ENCODE data around the gene MGAM2. TPM values are rescaled to one million over a fixed set of nuclear protein-coding genes. Genes with fewer than 3 reads are reported as not detected.
A peak's percentile ranks its signal among the peaks of the same experiment; 100 is the strongest.

MGAM2 gene
- total and polyA plus RNA-seq, 2 of the 4 experiments (the other 2 are of a cell fraction), result not detected

GRCh38 chr7:142085428-142085827 lies 26.1 kb upstream of the MGAM2 start:
- no peaks in the 10 kb centered on the region for H3K9me1 ChIP-seq (ENCODE audit: insufficient read depth, low read length)
- TF ChIP-seq MAFK (IDR thresholded peaks at IDR 0.05; ENCODE audit: low read depth, low read length) (peak; percentile 39; the same call in 1 of the 2 replicates), RCOR1 (IDR thresholded peaks at IDR 0.05; ENCODE audit: insufficient replicate concordance, low read length) (no peak)
- no peak overlapping the region for H3K14ac ChIP-seq (replicated peaks; ENCODE audit: low read depth, low read length)
- no peak overlapping the region for H3K9ac ChIP-seq (ENCODE audit: low read depth, low read length)
- H3K4me1 ChIP-seq (ENCODE audit: control insufficient read depth, insufficient read depth, low read length), result no peaks in the 10 kb centered on the region
- H3K18ac ChIP-seq (ENCODE audit: low read depth, low read length), result no peak overlapping the region
- no peak overlapping the region for H3K4me3 ChIP-seq (ENCODE audit: insufficient read depth, low read depth, low read length)
- H3K23ac ChIP-seq (ENCODE audit: low read depth, low read length), result no peak overlapping the region
- H3K4ac ChIP-seq (ENCODE audit: low read depth, low read length), result no peak overlapping the region
- H3K4me2 ChIP-seq (ENCODE audit: low read depth, low read length), result no peak overlapping the region
- intact Hi-C loops (cut with micrococcal nuclease) (loop anchor here (1.0 kb wide), 1 partner anchor 25 kb away; no protein-coding TSS in a partner anchor), in situ Hi-C loops (cut with MboI; ENCODE audit: low sequenced_read_pairs) (no loop called here), dilution Hi-C loops (cut with HindIII; ENCODE audit: low sequenced_read_pairs, unreplicated experiment) (no loop called here)
- H4K91ac ChIP-seq (ENCODE audit: insufficient read depth, low read depth, low read length), result no peak overlapping the region
- no TSS peak for BruUV-seq (replicated peaks)
- no peak overlapping the region for H2AFZ ChIP-seq (replicated peaks; ENCODE audit: low read length, poor library complexity)
- H3K9me3 ChIP-seq (ENCODE audit: control insufficient read depth, insufficient read depth, low read length), result peaks cover 4% of the 10 kb centered on the region; the same call in 1 of the 2 replicates
- no CpG with 5 or more reads among the region's 4 CpGs for WGBS, 2 experiments (ENCODE audit: extremely low coverage in 2 of 2, insufficient read length in 1 of 2)
- no peak overlapping the region for H4K8ac ChIP-seq (ENCODE audit: low read depth in 2 of 2, low read length in 2 of 2)
- no peak overlapping the region for H2BK5ac ChIP-seq (ENCODE audit: low read depth, low read length, poor library complexity, severe bottlenecking)
- POLR2A ChIA-PET (ENCODE audit: unreplicated experiment), result no interaction called here
- no peak overlapping the region for H2AK5ac ChIP-seq (ENCODE audit: low read depth, low read length)
- H2BK20ac ChIP-seq (ENCODE audit: low read depth, low read length), result no peak overlapping the region
- ATAC-seq (ENCODE audit: low read depth) (no peak), DNase-seq (no peak)
- H4K5ac ChIP-seq (ENCODE audit: low read depth, low read length), result no peak overlapping the region
- no peak overlapping the region for H2AK9ac ChIP-seq (replicated peaks; ENCODE audit: low read depth, low read length, poor library complexity)
- no peak overlapping the region for H2BK120ac ChIP-seq (ENCODE audit: low read depth, low read length)
- no peak overlapping the region for H3K27ac ChIP-seq (ENCODE audit: insufficient read depth, low read length)
- no peaks in the 10 kb centered on the region for H3K79me1 ChIP-seq (ENCODE audit: low read depth in 1 of 2, low read length in 2 of 2)
- CTCF ChIA-PET, result no interaction called here
- H4K20me1 ChIP-seq (ENCODE audit: insufficient read depth, low read length), result no peaks in the 10 kb centered on the region
- H3K27me3 ChIP-seq (ENCODE audit: control insufficient read depth, insufficient read depth, low read length), result no peaks in the 10 kb centered on the region
- H3K56ac ChIP-seq (ENCODE audit: extremely low read depth, insufficient read depth, low read length), result no peak overlapping the region
- no peaks in the 10 kb centered on the region for H3K36me3 ChIP-seq (ENCODE audit: control insufficient read depth, insufficient read depth, low read length)
- no peak overlapping the region for H2BK15ac ChIP-seq (ENCODE audit: low read depth, low read length)

All from IMR-90 (cell line).